Effector memory CD4-positive, alpha-beta T cell (primary cell): ENCODE data around the gene MILR1.
"Not testable (repeated sequence)": the region's sequence is repeated elsewhere in the genome, so short reads cannot be mapped to it uniquely, and the experiment has no call there.

Experiments
- DNase-seq, 3 donors: peaks; one replicate each; pipeline ENCODE4 v3.0.0-alpha.2; 2020
- H3K27ac ChIP-seq: 2 replicates; pipeline ENCODE4 v1.7.0; 2013; ENCODE audit warnings: mild to moderate bottlenecking, low read length, moderate library complexity; ENCODE audit not compliant: insufficient read depth, poor library complexity, severe bottlenecking
- H3K27me3 ChIP-seq: replicated peaks from 2 replicates; pipeline ENCODE4 v1.7.0; 2013; ENCODE audit warnings: mild to moderate bottlenecking, low read length; ENCODE audit not compliant: insufficient read depth, control insufficient read depth, poor library complexity, severe bottlenecking
- H3K36me3 ChIP-seq: 2 replicates; pipeline ENCODE4 v1.7.0; 2013; ENCODE audit warnings: mild to moderate bottlenecking, low read length, moderate library complexity; ENCODE audit not compliant: control insufficient read depth, insufficient read depth
- H3K4me1 ChIP-seq: 2 replicates; pipeline ENCODE4 v1.7.0; 2013; ENCODE audit warnings: low read length, mild to moderate bottlenecking; ENCODE audit not compliant: control insufficient read depth, insufficient read depth, poor library complexity, severe bottlenecking
- H3K4me3 ChIP-seq: 2 replicates; pipeline ENCODE4 v1.7.0; 2013; ENCODE audit warnings: low read length, low read depth, mild to moderate bottlenecking; ENCODE audit not compliant: insufficient read depth, poor library complexity, severe bottlenecking
- H3K9me3 ChIP-seq: 2 replicates; pipeline ENCODE4 v1.7.0; 2013; ENCODE audit warnings: mild to moderate bottlenecking, low read length, moderate library complexity; ENCODE audit not compliant: control insufficient read depth

Gene MILR1

GRCh38 chr17:64449545-64449944 lies 630 bp downstream of the MILR1 start:
- Histone ChIP-seq H3K4me3 (no peak overlapping the region), H3K27me3 (no peaks in the 10 kb centered on the region), H3K27ac (no peak overlapping the region), H3K9me3 (no peaks in the 10 kb centered on the region), H3K36me3 (no peaks in the 10 kb centered on the region), H3K4me1 (no peaks in the 10 kb centered on the region)
- DNase-seq, result no peak

GRCh38 chr17:64455993-64456885 lies 7.3 kb downstream of the MILR1 start:
- Histone ChIP-seq H3K27ac (no peak overlapping the region), H3K36me3 (no peaks in the 10 kb centered on the region), H3K9me3 (no peaks in the 10 kb centered on the region), H3K4me3 (no peak overlapping the region), H3K4me1 (peaks cover 4% of the 10 kb centered on the region), H3K27me3 (no peaks in the 10 kb centered on the region)
- no peak for DNase-seq

- H3K36me3 ChIP-seq, result no peaks in the 10 kb centered on the region
- H3K4me3 ChIP-seq, result no peak overlapping the region
- H3K9me3 ChIP-seq, result no peaks in the 10 kb centered on the region
- peaks cover 4% of the 10 kb centered on the region for H3K4me1 ChIP-seq
- no peaks in the 10 kb centered on the region for H3K27me3 ChIP-seq
- DNase-seq, result no peak
- no peak overlapping the region for H3K27ac ChIP-seq
Measured at GRCh38 chr17:64457156-64457555, 8.2 kb downstream of the MILR1 start.

GRCh38 chr17:64458756-64459155 lies 9.8 kb downstream of the MILR1 start:
- H3K9me3 ChIP-seq, result no peaks in the 10 kb centered on the region
- no peak overlapping the region for H3K27ac ChIP-seq
- H3K27me3 ChIP-seq, result no peaks in the 10 kb centered on the region
- no peak overlapping the region for H3K4me3 ChIP-seq
- peaks cover 4% of the 10 kb centered on the region for H3K4me1 ChIP-seq
- no peaks in the 10 kb centered on the region for H3K36me3 ChIP-seq
- no peak for DNase-seq

DNA sequence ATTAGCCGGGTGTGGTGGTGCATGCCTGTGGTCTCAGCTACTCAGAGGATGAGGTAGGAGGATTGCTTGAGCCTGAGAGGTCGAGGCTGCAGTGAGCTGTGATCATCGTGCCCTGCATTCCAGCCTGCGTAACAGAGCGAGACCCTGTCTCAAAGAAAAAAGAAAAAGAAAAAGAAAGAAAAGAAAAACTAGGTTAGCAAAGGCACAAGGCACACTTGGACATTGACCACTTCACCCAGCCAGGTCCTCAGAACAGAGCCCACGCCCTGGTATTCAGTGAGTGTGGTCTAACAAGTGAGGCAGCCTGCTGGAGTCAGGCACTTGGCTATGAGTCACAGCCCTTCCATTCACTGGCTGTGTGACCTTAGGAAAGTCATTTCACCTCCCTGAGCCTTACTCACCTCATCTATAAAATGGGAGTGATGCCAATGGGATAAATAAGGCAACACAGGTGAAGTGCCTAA lies 10.4 kb downstream of the MILR1 start:
- H3K27me3 ChIP-seq, result no peaks in the 10 kb centered on the region
- H3K36me3 ChIP-seq, result no peaks in the 10 kb centered on the region
- H3K4me1 ChIP-seq, result peaks cover 4% of the 10 kb centered on the region
- no peak overlapping the region for H3K4me3 ChIP-seq
- no peaks in the 10 kb centered on the region for H3K9me3 ChIP-seq
- no peak for DNase-seq
- H3K27ac ChIP-seq, result no peak overlapping the region

DNA sequence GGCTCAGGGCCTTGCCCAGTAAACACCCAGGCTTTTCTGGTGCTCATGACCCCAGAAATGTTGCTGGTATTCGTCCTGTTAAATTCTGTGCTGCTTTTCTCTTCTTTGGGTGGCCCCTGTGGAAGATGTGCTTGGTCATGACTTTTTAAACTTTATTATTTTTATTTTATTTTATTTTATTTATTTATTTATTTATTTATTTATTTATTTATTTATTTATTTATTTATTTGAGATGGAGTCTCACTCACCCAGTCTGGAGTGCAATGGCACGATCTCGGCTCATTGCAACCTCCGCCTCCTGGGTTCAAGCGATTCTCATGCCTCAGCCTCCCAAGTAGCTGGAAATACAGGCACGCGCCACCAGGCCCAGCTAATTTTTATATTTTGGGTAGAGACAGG lies 10.9 kb downstream of the MILR1 start:
- not testable (repeated sequence) for H3K36me3 ChIP-seq

GRCh38 chr17:64460955-64461354 lies 12.0 kb downstream of the MILR1 start:
- H3K9me3 ChIP-seq, result no peaks in the 10 kb centered on the region
- H3K27me3 ChIP-seq, result no peaks in the 10 kb centered on the region
- DNase-seq, result no peak
- no peak overlapping the region for H3K4me3 ChIP-seq
- H3K4me1 ChIP-seq, result peaks cover 4% of the 10 kb centered on the region
- H3K36me3 ChIP-seq, result no peaks in the 10 kb centered on the region
- no peak overlapping the region for H3K27ac ChIP-seq

More for the DNA sequence above, 10.9 kb downstream of the MILR1 start:
- not testable (repeated sequence) for H3K9me3 ChIP-seq, DNase-seq, H3K4me1 ChIP-seq, H3K27me3 ChIP-seq, H3K27ac ChIP-seq, H3K4me3 ChIP-seq

DNA sequence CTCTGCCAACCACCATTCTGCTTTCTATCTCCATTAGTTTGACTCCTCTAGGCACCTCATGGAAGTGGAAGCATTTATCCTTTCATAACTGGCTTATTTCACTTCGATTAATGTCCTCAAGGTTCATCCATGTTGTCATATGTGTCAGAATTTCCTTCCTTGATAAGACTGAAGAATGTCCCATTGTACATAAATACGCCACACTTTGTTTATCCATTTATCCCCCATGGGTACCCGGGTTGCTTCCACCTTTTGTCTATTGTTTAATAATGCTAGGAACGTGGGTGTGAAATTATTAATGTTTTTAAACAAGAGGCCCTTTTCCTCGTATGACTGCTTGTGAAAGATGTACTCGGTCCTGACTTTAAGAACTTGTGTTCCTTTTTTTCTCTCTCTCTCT lies 12.9 kb downstream of the MILR1 start:
- no peak overlapping the region for H3K27ac ChIP-seq
- DNase-seq, result no peak
- H3K27me3 ChIP-seq, result no peaks in the 10 kb centered on the region
- H3K4me3 ChIP-seq, result no peak overlapping the region
- H3K9me3 ChIP-seq, result no peaks in the 10 kb centered on the region
- no peaks in the 10 kb centered on the region for H3K4me1 ChIP-seq
- no peaks in the 10 kb centered on the region for H3K36me3 ChIP-seq

GRCh38 chr17:64466019-64466735 lies 17.3 kb downstream of the MILR1 start:
- H3K9me3 ChIP-seq, result no peaks in the 10 kb centered on the region
- no peak overlapping the region for H3K27ac ChIP-seq
- no peaks in the 10 kb centered on the region for H3K27me3 ChIP-seq
- H3K36me3 ChIP-seq, result no peaks in the 10 kb centered on the region
- no peaks in the 10 kb centered on the region for H3K4me1 ChIP-seq
- H3K4me3 ChIP-seq, result no peak overlapping the region
- DNase-seq, result no peak

GRCh38 chr17:64466834-64467233 lies 17.9 kb downstream of the MILR1 start:
- not testable (repeated sequence) for H3K27ac ChIP-seq, H3K4me1 ChIP-seq, H3K4me3 ChIP-seq, H3K9me3 ChIP-seq, DNase-seq, H3K36me3 ChIP-seq, H3K27me3 ChIP-seq
